HG02884 (cell line): ENCODE measurements around the gene SMIM20.

ENCODE experiments used
- ATAC-seq: cut with Tn5 transposase; IDR thresholded peaks from one replicate; pipeline ENCODE4 v1.9.1; 2021; ENCODE audit warnings: mild to moderate bottlenecking, moderate library complexity; ENCODE audit not compliant: unreplicated experiment

SMIM20 gene

DNA sequence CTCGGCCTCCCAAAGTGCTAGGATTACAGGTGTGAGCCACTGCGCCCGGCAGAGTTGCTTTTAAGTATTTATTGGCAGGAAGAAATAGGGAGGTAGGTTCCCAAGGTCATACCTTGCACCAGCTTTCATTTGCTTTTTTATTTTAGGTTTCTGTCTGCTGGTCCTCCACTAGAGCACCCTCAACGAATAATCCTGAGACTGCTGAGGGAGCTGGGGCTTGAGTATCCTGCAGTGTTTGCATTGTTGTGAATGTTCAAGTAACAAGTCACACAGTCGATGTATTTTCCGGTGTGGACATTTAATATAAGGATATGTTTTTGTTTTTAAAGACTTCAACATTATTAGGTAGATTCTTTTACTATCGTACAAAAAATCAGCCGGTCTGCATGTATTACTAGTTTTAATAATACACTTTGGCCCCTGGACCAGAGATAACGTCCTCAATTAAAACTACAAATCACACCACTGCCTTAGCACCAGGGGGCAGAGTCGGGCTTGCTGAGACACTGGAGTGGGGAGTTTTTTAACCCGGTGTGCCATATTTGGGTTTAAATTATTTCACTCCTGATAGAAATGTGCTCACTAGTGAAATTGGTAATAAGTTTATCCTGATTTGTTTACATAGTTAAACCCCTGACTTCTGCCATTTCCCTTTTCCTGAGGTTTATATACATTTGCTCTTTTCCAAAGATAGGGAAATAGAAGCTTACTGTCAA lies 11.6 kb downstream of the SMIM20 start:
- no peak for ATAC-seq

DNA sequence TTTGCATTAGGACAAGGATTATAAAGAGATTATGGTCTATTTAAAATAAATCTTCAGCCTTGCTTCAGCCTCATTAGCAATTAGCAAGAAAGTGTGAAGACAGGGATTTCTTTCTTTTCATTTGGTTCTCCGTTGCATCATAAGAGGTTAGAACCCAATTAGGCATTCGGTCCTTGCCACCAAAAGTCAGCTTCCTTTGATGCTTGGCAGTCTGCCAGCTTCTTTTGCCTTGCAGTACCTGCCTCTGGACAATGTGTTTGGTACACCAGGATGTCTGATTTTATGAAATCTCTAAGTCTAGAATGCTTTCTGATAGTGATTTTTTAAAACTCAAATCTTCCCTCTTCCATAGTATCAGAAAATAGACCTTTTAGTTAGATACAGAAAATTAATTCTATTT lies 12.4 kb downstream of the SMIM20 start:
- no peak for ATAC-seq

DNA sequence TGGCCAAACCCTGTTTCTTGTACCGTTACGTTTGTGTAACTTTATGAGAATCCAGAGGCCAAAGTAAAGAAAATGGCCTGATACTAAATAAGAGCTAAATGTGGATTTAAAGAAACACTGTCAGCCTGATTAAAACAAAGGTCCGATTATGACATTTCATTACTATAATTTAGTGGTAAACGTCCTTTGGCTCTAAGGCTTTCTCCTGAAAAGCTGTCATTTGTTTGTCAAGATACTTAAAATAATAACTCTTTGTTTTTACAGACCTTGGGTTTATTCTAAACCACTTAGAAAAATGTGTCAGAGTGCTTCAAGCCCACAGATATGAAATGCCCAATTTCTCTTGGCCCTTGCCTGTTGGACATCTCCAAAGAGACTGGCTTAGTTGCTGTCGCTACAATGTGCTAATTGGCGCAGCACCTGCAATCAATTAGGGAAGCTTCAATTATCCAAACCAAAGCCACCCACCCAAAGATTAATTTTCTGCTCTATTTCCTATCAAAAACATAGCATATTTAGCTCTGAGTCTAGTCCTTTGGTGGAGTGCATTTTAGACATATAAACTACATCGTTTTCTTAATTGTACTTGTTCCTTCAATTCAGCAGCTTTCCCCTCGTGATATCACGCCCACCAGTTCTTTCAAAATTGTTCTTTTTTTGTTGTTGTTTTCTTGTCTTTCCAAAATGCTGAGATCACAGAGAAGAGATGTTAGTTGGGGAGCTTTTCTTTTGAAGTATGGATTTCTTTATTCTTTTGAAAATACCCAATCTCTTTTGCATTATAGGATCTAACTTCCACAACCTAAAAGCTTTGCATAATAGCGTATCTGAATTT lies 13.6 kb downstream of the SMIM20 start:
- no peak for ATAC-seq

DNA sequence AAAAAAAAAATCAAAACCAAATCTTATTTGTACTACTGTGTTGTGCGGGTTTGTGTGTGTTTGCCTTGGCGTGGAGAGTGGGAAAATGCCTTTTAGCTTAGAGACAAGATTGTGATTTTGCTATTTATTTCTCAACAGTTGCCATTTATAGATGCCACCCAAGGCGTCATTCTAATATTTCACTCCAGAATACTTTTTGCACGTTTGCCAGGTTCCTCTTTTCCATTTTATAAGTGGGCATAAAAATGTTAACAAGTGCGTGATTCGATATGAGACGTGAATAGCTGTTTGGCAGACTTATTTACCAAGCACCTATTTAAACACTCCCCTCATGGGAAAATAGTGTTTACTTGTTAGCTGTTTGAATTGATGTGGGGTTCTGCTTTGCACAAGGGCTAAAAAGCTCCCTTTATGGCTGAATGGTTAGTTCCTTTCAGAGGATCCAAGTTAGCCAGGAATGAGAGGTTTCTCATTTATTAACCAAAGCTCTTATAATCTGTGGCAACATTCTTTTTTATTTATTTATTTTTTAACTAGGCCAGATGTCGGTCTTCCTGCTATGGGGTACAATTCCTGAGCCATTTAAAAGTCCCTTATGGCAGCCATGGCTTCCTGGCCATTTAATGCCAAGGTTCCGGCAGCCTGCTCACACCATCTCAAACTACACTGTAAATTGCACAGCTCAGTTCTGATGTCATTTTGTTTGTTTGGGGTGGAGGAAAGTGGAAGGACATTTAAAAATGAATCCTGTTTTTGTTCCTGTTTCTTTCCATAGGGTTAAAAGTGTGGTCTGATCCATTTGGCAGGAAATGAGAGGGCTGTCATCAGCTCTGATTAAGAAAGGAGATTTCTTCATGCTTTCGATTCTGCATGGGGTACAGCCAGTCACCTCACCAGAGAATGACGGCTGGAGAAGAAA lies 14.6 kb downstream of the SMIM20 start:
- ATAC-seq, result no peak

DNA sequence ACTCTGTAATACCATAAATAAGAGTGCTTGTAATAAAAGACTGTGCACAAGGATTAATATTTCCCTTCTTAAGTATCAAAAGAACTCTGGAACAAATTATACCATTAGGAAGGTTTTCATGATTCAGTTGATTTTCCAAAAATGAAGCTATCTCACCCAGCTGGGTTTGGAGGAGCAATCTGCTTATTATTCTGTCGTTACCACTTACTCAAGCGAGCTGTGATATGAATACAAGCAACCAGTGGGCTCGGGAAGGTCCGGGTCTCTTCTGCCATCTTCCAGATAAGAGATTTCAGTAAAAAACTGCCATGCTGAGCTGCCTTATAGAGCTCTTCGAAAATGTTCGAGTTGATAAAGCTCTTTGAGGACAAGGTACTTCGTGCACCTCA lies 15.3 kb downstream of the SMIM20 start:
- ATAC-seq, result no peak

DNA sequence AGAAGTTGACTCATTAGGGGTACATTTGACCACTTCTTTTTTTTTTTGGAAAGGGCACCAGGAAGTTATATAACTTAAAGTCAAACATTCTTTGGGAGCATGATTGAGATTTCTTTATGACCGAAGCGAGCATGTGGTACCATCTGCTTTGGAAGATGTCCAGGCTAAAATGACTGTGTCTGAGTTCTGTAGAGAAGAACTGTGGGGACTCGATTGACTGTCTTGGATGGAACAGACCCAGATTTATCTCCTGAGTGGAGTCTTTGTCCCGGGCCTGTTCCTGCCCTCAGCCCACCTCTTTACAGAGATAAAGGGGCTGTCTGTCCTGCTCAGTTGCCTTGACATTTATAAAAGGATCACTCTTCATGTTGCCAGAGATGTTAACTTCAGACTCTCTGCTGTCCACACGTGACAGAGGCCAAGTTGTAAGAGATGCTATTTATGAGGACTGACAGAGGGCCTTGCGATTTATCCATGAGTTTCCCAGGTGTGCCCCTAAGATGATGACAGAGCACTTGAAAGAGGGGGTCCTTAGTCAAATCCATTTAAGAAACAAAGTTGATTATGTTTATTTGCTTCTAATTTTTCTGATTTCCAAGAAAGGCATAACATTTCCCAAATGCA lies 16.8 kb downstream of the SMIM20 start:
- no peak for ATAC-seq

DNA sequence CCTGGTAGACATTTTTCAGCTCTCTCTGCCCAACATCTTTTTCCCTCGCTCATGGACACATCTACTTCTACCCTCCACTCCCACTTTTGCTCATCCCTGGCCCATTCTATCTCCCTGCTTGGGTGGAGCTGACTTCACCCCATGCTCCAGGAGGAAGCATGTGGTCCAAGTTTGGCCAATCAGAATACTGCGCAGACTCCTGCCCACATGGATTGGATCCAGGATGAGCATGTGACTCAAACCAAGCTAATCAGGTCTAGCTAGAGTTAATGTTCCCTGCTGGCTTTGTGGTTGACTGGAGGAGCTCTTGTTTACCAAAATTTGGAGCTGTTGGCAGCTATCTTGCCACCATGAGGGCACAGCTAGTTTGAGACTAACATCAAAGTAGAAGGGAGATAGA lies 22.7 kb downstream of the SMIM20 start:
- no peak for ATAC-seq

DNA sequence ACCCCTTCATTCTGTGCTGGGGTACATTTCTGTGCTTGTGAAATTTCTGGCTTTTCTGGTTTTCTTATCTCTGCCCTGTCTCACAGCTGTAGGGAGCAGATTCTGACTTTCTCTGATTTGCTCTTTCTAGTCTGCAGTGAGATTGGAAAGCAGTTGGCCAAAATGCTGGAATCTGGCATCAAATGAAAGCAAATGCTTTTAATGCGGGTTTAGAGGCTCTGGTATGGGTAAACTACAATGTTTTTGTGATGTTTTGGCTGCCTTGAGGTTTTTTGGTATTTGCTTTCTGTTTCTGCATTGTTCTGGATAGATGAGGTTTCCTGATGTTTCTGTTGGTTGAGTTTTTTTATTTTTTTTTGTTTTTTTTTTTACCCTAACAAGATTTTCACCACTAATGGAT lies 23.8 kb downstream of the SMIM20 start:
- ATAC-seq, result no peak

DNA sequence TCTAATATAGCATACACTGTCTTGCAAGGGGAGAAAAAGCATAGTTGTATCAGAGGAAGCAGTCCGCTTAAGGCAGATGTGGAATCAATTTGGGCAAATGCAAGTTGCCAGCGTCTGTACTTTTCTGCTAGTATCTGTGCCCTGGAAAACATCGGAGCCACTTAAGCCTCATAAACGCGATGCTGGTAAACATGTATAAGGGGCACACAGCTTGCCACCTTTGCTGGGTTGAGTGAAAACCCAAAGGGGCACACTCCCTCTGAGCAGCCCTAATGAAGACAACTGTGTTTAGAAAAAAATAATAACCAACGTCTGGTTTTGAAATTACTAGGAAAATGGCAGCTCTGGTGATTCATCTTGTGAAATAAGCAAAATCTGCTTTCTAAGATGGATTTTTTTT lies 24.3 kb downstream of the SMIM20 start:
- peak; percentile 43 for ATAC-seq

DNA sequence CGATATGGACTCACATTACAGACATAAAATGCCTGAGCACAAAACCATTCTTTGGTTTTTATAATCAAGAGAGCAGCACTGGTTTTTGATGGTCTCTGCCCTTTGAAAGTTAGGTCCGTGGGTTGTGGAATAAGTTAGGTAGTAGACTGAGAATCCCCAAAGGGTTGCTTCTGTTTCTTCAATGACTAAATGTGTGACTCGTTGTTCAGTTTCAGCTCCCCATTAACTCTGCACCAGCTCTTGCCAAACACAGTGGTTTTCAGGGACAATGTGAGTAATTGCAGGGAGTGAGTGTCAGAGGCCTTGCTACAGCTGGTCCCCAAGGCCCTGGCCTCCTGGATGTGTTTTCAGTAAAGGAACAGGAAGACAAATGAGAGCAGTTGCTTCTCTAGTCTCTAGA lies 24.8 kb downstream of the SMIM20 start:
- peak; percentile 94 for ATAC-seq

DNA sequence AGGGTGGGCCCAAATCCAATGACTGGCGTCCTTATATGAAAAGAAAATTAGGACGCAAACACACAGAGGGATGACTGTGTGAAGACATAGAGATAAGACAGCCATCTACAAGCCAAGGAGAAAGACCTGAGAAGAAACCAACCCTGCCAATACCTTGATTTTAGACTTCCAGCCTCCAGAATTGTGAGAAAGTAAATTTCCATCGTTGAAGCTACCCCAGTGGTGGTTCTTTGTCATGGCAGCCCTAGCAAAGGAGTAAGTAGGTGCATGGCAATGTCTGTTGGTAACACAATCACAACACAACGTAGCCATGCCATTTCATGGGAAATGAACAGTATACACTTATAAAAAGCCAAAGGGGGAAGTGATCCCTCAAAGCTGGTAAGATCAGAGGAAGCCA lies 25.3 kb downstream of the SMIM20 start:
- no peak for ATAC-seq

DNA sequence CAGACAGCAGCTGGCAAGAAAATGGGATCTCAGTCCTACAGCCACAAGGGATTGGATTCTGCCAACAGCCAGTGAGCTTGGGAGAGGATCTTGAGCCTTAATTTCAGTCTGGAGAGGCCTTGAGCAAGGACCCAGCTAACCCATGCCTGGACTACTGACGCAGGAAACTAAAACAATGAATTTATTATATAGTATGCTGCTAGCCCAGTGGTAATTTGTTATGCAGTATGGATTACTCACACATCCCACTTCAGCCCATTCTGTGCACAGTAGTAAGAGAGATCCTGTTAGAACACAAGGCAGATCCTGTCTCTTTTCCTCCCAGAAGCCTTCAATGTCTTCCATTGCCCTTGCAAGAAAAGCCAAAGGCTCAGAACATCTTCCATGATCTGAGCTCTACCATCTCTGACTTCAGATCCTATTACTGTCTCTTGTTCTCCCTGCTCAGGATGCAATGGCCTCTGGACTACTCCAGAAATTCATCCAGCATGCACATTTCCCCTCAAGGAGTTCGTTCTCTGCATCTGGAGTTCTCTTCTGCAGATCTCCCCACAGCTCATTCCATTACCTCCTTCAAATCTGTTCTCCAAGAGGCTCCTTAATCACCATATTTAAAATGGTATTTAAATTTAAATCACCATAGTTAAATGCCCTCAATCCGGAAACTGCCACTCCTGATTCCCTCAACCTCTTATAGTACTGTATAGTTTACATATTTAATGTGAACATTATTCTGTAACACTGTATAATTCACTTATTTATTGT lies 27.6 kb downstream of the SMIM20 start:
- no peak for ATAC-seq

DNA sequence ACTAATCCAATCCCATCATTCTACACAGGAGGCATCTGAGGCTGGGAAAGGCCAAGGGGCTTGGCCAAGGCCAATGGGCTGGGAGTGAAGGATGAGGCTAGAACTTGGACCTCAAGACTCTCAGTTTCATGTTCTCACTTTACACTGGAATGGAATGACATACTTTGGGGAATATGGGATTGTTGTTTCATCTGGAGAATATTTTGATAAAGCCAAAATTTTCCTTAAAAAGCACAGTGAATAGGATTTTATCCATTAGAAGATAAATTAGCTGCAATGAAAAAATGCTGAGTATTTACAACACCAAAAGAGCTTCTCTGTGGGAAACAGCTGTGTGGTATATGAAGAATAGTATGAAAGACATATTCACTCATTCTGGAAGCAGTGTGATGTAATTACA lies 29.3 kb downstream of the SMIM20 start:
- ATAC-seq, result no peak

DNA sequence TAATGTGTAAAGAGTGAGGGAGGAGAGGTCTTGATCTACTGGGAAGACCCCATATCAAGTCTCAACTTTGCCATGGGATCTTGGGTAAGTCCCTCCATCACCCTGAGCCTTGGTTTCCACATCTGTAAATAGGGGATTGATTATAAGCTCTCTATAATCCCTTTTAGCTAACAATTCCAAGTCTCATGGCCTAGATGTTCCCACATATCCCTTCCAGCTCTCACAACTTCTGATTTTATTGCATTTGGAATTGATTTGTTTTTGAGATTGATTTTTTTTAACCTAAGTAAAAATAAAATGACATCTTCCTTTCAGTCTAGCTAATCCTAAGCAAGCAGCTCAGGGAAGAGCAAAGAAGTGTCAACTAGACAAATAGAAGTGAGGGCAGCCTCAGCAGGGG lies 29.8 kb downstream of the SMIM20 start:
- ATAC-seq, result no peak

DNA sequence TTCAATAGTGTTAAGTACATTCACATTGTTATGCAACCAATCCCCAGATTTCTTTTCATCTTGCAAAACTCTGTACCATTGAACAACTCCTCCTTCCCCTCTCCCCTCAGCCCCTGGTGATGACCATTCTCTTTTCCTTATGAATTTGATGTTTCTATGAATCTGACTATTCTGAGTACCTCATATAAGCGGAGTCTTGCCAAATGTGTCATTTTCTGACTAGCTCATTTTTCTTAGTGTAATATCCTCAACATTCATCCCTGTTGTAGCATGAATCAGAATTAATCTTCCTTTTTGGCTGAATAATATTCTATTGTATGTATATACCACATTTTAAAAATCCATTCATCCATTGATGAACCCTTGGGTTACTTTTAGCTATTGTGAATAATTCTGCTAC lies 34.0 kb downstream of the SMIM20 start:
- ATAC-seq, result no peak

DNA sequence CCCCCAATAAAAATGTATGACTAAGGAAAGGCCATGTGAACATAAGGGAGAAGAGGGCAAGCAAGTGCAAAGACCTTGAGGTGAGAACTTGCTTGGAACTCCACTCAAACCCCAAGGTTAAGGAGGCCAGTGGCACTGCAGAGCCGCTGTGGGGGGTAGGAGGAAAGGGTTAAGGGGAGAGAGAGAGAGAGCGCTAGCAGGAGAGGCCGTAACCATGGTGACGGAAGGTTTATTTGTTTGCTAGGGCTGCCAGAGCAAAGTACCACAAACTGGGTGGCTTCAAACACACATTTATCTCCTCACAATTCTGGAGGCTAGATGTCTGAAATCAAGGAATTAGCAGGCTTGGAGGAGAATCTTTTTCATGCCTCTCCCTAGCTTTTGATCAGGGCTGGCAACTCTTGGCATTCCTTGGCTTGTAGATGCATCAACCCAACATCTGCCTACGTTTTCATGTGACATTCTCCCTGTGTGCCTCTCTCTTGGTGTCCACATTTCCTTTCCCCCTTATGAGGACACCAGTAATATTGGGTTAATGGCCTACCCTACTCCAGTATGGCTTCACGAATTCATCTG lies 35.2 kb downstream of the SMIM20 start:
- no peak for ATAC-seq

DNA sequence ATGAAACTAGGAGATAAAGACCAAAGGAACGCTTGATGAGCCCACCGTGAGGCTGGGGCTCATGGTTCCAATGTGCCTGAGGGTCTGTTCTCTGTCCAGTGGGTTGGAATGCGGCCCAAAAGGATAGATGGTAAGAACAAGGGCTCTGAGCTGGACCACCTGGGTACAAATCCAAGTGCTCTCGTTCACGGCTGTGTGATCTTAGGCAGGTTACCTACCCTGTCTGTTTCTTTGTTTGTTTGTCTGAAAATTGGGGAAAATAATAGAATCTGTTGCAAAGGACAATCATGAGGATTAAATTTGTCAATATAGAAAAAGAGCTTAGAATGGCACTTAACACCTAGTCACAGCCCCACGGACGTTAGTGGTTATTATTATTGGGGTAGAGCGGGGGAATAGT lies 36.0 kb downstream of the SMIM20 start:
- ATAC-seq, result no peak

DNA sequence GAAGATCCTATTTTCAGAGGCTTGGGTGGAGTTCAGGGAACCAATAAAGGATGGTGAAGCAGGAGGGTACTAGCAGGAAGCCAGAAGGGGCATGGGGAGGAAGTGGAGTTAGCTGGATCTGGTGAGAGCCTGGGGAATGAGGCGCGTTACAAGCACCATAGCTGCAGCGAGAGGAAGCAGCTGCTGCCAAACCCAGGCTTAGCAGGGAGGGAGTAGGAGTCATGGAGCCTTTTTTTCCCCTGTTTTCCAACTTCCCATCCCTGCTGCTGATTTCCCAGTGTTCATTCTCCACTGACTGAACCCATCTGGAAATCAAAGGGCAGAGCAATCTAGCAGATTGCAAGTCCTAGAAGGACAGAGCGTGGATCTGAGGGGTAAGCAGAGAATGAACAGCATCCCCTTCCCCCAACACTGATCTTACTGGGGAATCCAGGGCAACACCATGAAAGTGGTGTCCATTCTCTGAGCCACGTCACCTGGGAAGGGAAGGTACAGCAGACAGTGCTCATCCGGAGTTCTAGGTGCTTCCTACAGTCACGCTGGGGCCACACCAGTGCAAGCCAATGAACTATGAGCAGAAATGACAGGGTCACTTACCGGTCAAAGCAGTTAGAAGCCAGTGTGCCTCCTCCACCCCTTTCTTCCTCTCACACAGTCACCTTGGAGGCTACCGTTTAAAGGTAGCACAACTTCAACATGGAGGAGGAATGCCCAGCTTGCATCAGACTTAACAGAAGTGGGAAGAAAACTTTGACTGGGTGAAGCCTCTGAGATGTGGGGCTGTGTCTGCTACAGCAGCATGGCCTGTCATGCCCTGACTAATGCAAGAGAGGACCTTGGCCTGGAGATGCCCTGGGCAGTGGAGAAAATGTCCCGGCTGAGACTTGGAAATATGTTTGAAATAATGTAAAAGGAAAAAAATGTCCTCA lies 36.7 kb downstream of the SMIM20 start:
- ATAC-seq, result no peak
